ENCODE results near the gene PLPPR3. TPM values are rescaled to one million over a fixed set of nuclear protein-coding genes. Genes with fewer than 3 reads are reported as not detected.

The PLPPR3 gene
- total RNA-seq, 1 experiment from 2014 or later = 57.9 TPM

- Histone ChIP-seq H3K9me3 (ENCODE audit: control insufficient read depth, low read depth, low read length) (no peaks in the 10 kb centered on the region), H3K56ac (ENCODE audit: insufficient read length, low read depth, low read length) (no peak overlapping the region), H2BK20ac (ENCODE audit: low read depth, low read length, poor library complexity, severe bottlenecking) (no peak overlapping the region), H2BK5ac (ENCODE audit: insufficient read length, low read length) (no peak overlapping the region), H3K79me2 (ENCODE audit: insufficient read depth, low read length) (no peaks in the 10 kb centered on the region), H3K9ac (ENCODE audit: extremely low read depth, insufficient read length, low read length) (no peak overlapping the region), H3K79me1 (ENCODE audit: insufficient read depth, low read depth, low read length, poor library complexity, severe bottlenecking) (no peaks in the 10 kb centered on the region), H2AK5ac (ENCODE audit: insufficient read length, low read length) (no peak overlapping the region), H2AFZ (ENCODE audit: low read length) (no peak overlapping the region), H2BK120ac (ENCODE audit: low read depth, low read length, poor library complexity, severe bottlenecking) (no peak overlapping the region), H3K4ac (ENCODE audit: low read depth, low read length) (no peak overlapping the region), H3K14ac (ENCODE audit: insufficient read depth, low read length) (no peak overlapping the region), H2BK15ac (ENCODE audit: low read depth, low read length) (no peak overlapping the region), H4K20me1 (ENCODE audit: control insufficient read depth, insufficient read depth, insufficient read length) (no peaks in the 10 kb centered on the region), H3K4me2 (ENCODE audit: insufficient read depth, insufficient read length, low read length) (no peak overlapping the region), H3K27ac (ENCODE audit: insufficient read length, low read depth, low read length) (no peak overlapping the region), H3K23me2 (ENCODE audit: insufficient read length, low read depth, low read length, poor library complexity, severe bottlenecking) (no peaks in the 10 kb centered on the region), H4K5ac (ENCODE audit: insufficient read length, low read depth, low read length) (no peak overlapping the region), H4K8ac (replicated peaks; ENCODE audit: insufficient read length, low read depth, low read length) (no peak overlapping the region), H3T11ph (ENCODE audit: low read length) (no peak overlapping the region), H3K18ac (ENCODE audit: insufficient read length, low read depth, low read length) (no peak overlapping the region), H3K4me1 (ENCODE audit: insufficient read depth, low read length) (no peaks in the 10 kb centered on the region), H4K91ac (ENCODE audit: insufficient read length, low read depth, low read length) (no peak overlapping the region), H2BK12ac (ENCODE audit: insufficient read length, low read depth, low read length) (no peak overlapping the region), H3K23ac (ENCODE audit: insufficient read length, low read depth, low read length) (no peak overlapping the region), H3K27me3 (ENCODE audit: insufficient read depth, low read length) (no peaks in the 10 kb centered on the region)
- no peak overlapping the region for H3K4me3 Mint-ChIP-seq
- peaks cover 6 to 7% of the 10 kb centered on the region in 2 experiments for H3K9me3 Mint-ChIP-seq
- DNase-seq = no peak
- H3K4me1 Mint-ChIP-seq = peaks cover 6 to 20% of the 10 kb centered on the region in 2 experiments
- WGBS (ENCODE audit: extremely low coverage, insufficient read length, low lambda C conversion rate) = no CpG with 5 or more reads among the region's 28 CpGs
- H3K27me3 Mint-ChIP-seq (ENCODE audit: low read depth) = no peaks in the 10 kb centered on the region; the same call in 1 of the 2 replicates
- no peak overlapping the region for H3K27ac Mint-ChIP-seq
- H3K36me3 Mint-ChIP-seq (ENCODE audit: insufficient read depth in 1 of 3, low read depth in 3 of 3) = peaks cover 23 to 54% (median 40%) of the 10 kb centered on the region in 3 experiments
- no peak for TF ChIP-seq CTCF (conservative IDR thresholded peaks at IDR 0.05)
Measured at GRCh38 chr19:870963-871401, 49.2 kb upstream of the PLPPR3 start.

Data from H9 (cell line).